ENCODE data around the gene ZNF367. TPM values are rescaled to one million over a fixed set of nuclear protein-coding genes. Genes with fewer than 3 reads are reported as not detected.

Gene ZNF367
- total and polyA plus RNA-seq, 9 of the 15 experiments (the other 6 are each of a cell fraction or from before 2014, with no cell fraction given) = 2.7 to 14.4 (median 10.0) TPM

DNA sequence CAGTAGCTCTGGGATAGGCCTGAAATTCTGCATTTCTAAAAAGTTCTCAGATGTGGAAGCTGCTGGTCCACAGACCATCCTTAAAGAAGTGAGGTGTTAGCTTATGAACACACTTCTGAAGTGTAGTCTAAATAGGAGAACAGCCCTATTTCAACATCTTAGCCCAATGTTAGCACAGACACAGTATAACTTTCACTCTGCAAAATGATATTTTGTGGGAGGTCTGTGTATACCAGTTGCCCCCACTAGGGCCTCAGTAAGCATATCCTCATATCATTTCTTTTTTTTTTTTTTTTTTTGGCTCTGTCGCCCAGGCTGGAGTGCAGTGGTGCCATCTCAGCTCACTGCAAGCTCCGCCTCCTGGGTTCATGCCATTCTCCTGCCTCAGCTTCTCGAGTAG, 24.3 kb upstream of the ZNF367 start:
- Histone ChIP-seq H3K27me3 (ENCODE audit: control insufficient read depth in 2 of 2, insufficient read depth in 2 of 2, low read length in 2 of 2) (no peaks in the 10 kb centered on the region), H3K4me2 (ENCODE audit: insufficient read depth, low read length) (no peak overlapping the region), H3K9me3 (replicated peaks; ENCODE audit: control insufficient read depth, insufficient read depth, low read depth, low read length) (no peaks in the 10 kb centered on the region), H3K36me3 (ENCODE audit: control insufficient read depth, insufficient read depth, low read length) (no peaks in the 10 kb centered on the region), H3K4me1 (replicated peaks in 1 of 2; ENCODE audit: control insufficient read depth in 2 of 2, insufficient read depth in 2 of 2, low read length in 2 of 2) (no peaks in the 10 kb centered on the region), H3K27ac (ENCODE audit: extremely low read depth, low read depth, low read length) (no peak overlapping the region), H3K9me1 (ENCODE audit: control insufficient read depth, insufficient read depth, low read length) (no peaks in the 10 kb centered on the region), H3K4me3 (no peak overlapping the region), H3K79me2 (ENCODE audit: control insufficient read depth, insufficient read depth, low read length) (no peaks in the 10 kb centered on the region), H2AFZ (ENCODE audit: low read depth, low read length) (no peak overlapping the region), H4K20me1 (replicated peaks; ENCODE audit: control insufficient read depth, insufficient read depth, low read length) (no peaks in the 10 kb centered on the region), H3K9ac (ENCODE audit: insufficient read depth in 1 of 2, low read depth in 2 of 2, low read length in 2 of 2) (no peak overlapping the region)
- ATAC-seq (peak; percentile 58; the same call in 2 of the 3 replicates), FAIRE-seq (no peak), DNase-seq (ENCODE audit: extremely low read depth in 1 of 4, low spot score in 3 of 4) (no peak)
- no TSS peak for BruUV-seq (replicated peaks)
- 0% methylated on average over 1 of the region's 3 CpGs for WGBS (ENCODE audit: insufficient coverage, low coverage, missing lambda C conversion rate)
- intact Hi-C loops (cut with micrococcal nuclease) = loop anchor here (1.0 to 10.0 kb wide), 5 partner anchors 118 to 662 kb away; no protein-coding TSS in a partner anchor
- in situ Hi-C loops (cut with MboI) = loop anchor here (25.0 kb wide), 1 partner anchor 220 kb away; the partner anchor contains the start of gene PRXL2C
- ChIA-PET CTCF (ENCODE audit: low intra/inter-chr PET ratio) (interaction anchor here (1.5 kb wide), 1 partner anchor 225 kb away, joined by 4 read pairs; no protein-coding TSS in a partner anchor), POLR2A (interaction anchor here (0.5 to 1.5 kb wide), 4 partner anchors 8 to 1037 kb away, joined by 3 to 9 read pairs (median 3); partner anchors contain the start of genes HABP4 and ZNF782)
- no peak for TF ChIP-seq NR2C2 (CRISPR knock-in tag; IDR thresholded peaks at IDR 0.05)
- TF ChIP-seq NR2C2 (tag; IDR thresholded peaks at IDR 0.05) = no peak
- TF ChIP-seq, protein P1, sequence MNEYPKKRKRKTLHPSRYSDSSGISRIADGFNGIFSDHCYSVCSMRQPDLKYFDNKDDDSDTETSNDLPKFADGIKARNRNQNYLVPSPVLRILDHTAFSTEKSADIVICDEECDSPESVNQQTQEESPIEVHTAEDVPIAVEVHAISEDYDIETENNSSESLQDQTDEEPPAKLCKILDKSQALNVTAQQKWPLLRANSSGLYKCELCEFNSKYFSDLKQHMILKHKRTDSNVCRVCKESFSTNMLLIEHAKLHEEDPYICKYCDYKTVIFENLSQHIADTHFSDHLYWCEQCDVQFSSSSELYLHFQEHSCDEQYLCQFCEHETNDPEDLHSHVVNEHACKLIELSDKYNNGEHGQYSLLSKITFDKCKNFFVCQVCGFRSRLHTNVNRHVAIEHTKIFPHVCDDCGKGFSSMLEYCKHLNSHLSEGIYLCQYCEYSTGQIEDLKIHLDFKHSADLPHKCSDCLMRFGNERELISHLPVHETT (CRISPR knock-in tag; conservative IDR thresholded peaks at IDR 0.05 in 1 of 2, IDR thresholded peaks at IDR 0.05 in 1 of 2) = no peak
- no peak for TF ChIP-seq ZNF212 (CRISPR knock-in tag; IDR thresholded peaks at IDR 0.05)
- TF ChIP-seq RFX1 (IDR thresholded peaks at IDR 0.05) = no peak
- TF ChIP-seq, protein P2, sequence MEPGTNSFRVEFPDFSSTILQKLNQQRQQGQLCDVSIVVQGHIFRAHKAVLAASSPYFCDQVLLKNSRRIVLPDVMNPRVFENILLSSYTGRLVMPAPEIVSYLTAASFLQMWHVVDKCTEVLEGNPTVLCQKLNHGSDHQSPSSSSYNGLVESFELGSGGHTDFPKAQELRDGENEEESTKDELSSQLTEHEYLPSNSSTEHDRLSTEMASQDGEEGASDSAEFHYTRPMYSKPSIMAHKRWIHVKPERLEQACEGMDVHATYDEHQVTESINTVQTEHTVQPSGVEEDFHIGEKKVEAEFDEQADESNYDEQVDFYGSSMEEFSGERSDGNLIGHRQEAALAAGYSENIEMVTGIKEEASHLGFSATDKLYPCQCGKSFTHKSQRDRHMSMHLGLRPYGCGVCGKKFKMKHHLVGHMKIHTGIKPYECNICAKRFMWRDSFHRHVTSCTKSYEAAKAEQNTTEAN (CRISPR knock-in tag; IDR thresholded peaks at IDR 0.05) = no peak
- no peak for TF ChIP-seq DNMT1 (IDR thresholded peaks at IDR 0.05)
- TF ChIP-seq NFIX (CRISPR knock-in tag; IDR thresholded peaks at IDR 0.05; ENCODE audit: low read depth) = no peak
- TF ChIP-seq, protein P3, sequence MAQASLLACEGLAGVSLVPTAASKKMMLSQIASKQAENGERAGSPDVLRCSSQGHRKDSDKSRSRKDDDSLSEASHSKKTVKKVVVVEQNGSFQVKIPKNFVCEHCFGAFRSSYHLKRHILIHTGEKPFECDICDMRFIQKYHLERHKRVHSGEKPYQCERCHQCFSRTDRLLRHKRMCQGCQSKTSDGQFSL (CRISPR knock-in tag; IDR thresholded peaks at IDR 0.05) = no peak
- TF ChIP-seq, protein P3 (tag; IDR thresholded peaks at IDR 0.05) = no peak
- no peak for TF ChIP-seq HDAC1 (IDR thresholded peaks at IDR 0.05)
- TF ChIP-seq ZBTB1 (CRISPR knock-in tag; IDR thresholded peaks at IDR 0.05; ENCODE audit: borderline replicate concordance, low read depth) = no peak

Data from K562 (cell line).